Gastroesophageal sphincter (tissue), 3 donors: ENCODE measurements around the gene MBNL1.

ENCODE experiments used
- POLR2A ChIP-seq, 2 donors: fragments of 450-650 bp; IDR thresholded peaks; one replicate each; pipeline ENCODE4 v1.6.1; 2017; ENCODE audit warnings: antibody characterized with exemption in 2 of 2, mild to moderate bottlenecking in 2 of 2, moderate library complexity in 1 of 2
- TF ChIP-seq, protein P1 (sequence below), 4 experiments: fragments of 200-600 bp in 2 of 4; fragments of 450-650 bp in 2 of 4; sonication (generic) in 1 of 4; IDR thresholded peaks; one replicate each; pipeline ENCODE4 v1.5.1; 2017 to 2019; ENCODE audit warnings: antibody characterized with exemption in 4 of 4, mild to moderate bottlenecking in 2 of 4, moderate library complexity in 2 of 4

- no peak for TF ChIP-seq POLR2A (IDR thresholded peaks at IDR 0.05)
- TF ChIP-seq, protein P1, sequence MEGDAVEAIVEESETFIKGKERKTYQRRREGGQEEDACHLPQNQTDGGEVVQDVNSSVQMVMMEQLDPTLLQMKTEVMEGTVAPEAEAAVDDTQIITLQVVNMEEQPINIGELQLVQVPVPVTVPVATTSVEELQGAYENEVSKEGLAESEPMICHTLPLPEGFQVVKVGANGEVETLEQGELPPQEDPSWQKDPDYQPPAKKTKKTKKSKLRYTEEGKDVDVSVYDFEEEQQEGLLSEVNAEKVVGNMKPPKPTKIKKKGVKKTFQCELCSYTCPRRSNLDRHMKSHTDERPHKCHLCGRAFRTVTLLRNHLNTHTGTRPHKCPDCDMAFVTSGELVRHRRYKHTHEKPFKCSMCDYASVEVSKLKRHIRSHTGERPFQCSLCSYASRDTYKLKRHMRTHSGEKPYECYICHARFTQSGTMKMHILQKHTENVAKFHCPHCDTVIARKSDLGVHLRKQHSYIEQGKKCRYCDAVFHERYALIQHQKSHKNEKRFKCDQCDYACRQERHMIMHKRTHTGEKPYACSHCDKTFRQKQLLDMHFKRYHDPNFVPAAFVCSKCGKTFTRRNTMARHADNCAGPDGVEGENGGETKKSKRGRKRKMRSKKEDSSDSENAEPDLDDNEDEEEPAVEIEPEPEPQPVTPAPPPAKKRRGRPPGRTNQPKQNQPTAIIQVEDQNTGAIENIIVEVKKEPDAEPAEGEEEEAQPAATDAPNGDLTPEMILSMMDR (IDR thresholded peaks at IDR 0.05), result no peak
Observed at GRCh38 chr3:152394246-152394645, 125.5 kb downstream of the MBNL1 start.
